ENCODE measurements around the gene SPEN.
A peak's percentile ranks its signal among the peaks of the same experiment; 100 is the strongest.

SPEN gene

DNA sequence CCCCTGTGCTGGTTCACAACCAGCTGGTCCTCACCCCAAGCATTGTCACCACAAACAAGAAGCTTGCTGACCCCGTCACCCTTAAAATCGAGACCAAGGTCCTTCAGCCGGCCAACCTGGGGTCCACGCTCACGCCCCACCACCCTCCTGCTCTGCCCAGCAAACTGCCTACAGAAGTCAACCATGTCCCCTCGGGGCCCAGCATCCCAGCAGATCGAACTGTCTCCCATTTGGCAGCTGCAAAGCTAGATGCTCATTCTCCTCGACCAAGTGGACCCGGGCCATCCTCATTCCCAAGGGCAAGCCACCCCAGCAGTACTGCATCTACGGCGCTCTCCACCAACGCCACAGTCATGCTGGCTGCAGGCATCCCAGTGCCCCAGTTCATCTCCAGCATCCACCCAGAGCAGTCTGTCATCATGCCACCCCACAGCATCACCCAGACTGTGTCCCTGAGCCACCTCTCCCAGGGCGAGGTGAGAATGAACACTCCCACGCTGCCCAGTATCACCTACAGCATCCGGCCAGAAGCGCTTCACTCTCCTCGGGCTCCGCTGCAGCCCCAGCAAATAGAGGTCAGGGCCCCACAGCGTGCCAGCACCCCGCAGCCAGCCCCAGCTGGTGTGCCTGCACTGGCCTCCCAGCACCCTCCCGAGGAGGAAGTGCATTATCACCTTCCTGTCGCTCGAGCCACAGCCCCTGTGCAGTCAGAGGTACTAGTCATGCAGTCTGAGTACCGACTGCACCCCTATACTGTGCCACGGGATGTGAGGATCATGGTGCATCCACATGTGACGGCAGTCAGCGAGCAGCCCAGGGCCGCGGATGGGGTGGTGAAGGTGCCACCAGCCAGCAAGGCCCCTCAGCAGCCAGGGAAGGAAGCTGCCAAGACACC is 87.8 kb downstream of the SPEN start:
- no peak for DNase-seq (ENCODE audit: low read depth)

DNA sequence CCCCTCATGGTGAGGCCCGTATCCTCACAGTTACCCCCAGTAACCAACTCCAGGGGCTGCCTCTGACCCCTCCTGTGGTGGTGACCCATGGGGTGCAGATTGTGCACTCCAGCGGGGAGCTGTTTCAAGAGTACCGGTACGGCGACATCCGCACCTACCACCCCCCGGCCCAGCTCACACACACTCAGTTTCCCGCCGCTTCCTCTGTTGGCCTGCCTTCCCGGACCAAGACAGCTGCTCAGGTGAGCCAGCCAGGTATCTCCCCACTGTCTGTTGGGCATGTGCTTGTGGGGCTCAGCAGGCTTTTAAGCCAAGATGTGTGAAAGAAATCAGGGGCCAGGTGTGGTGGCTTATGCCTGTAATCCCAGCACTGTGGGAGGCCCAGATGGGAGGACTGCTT is 88.5 kb downstream of the SPEN start:
- DNase-seq (ENCODE audit: low read depth): no peak

GRCh38 chr1:15937146-15937545 is 89.6 kb downstream of the SPEN start:
- DNase-seq (ENCODE audit: low read depth): no peak

GRCh38 chr1:15937706-15938168 is 90.2 kb downstream of the SPEN start:
- DNase-seq (ENCODE audit: low read depth): peak; percentile 24

- no peak for DNase-seq (ENCODE audit: low read depth)
Measured at GRCh38 chr1:15938628-15939161, 91.2 kb downstream of the SPEN start.

GRCh38 chr1:15939181-15940109 is 91.9 kb downstream of the SPEN start:
- DNase-seq (ENCODE audit: low read depth): peak; percentile 19

DNA sequence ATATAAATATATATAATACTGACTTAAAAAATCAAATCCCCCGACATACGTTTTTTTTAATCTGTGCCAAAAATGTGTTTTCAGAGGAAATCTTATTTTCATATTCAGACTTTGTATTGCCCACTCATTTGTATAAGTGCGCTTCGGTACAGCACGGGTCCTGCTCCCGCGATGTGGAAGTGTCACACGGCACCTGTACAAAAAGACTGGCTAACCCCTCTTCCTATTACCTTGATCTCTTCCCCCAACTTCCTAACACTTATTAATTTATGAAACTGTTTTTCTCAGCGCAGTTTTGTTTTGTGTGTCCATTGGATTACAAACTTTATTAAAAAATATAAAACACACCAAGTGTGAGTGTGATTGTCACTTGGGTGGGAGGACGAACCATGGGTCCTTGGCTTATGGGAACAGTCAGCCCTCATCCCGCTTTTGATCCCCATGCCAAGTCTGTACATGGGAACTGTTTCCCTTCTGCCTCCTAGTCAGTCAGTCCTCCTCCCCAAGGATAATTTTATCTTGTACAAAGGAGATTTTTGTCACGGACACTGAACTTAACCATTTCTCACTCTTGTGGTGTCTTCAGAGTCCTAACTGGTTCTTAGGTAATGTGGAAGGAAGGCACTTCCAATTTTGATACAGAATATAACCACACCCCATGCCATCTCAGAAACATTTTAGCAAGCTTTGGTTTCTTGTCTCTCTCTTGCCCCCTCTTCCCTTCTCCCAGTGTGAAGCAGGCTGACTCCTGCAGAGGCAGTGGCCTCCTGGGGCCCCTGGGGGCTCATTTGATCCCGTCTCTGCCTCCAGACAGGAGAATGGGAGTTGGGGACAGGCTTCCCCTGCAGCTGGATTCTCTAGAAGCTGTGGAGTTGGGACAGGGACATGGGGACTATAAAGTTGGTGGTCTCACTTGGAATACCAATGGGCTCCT is 92.9 kb downstream of the SPEN start:
- DNase-seq (ENCODE audit: low read depth): no peak

GRCh38 chr1:15941044-15941840 is 93.7 kb downstream of the SPEN start:
- DNase-seq (ENCODE audit: low read depth): no peak

- no peak for DNase-seq (ENCODE audit: low read depth)
Measured at GRCh38 chr1:15941899-15942660, 94.6 kb downstream of the SPEN start.

GRCh38 chr1:15942661-15943327 is 95.3 kb downstream of the SPEN start:
- no peak for DNase-seq (ENCODE audit: low read depth)

DNA sequence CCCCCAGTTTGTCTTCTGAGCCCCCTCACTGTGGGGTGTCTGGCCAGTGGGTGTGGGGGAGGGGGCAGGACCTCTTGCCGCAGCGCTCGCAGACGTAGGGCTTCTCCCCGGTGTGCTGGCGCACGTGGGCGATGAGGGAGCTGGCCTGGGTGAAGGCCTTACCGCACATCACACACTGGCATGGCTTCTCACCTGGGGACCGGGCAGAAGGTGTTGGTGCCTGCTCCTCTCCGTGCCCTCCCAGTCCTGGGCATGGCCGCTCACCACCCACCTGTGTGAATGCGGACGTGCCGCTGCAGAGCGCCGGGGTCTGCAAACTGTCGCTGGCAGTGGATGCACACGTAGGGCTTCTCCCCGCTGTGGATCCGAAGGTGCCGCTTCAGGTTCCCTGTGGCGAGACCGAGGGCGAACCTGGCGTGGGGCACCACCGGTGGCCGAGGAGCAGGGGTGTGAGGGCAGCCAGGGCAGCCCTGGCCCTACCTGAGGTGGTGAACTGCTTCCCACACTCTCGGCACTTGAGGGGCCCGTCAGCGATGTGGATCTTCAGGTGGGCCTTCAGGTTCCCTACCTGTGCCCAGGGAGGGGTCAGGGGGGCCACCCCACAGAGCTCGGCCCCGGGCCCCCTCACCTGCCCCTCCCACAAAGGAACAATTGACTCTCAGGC is 96.0 kb downstream of the SPEN start:
- no peak for DNase-seq (ENCODE audit: low read depth)

- no peak for DNase-seq (ENCODE audit: low read depth)
Measured at GRCh38 chr1:15943992-15944307, 96.4 kb downstream of the SPEN start.

- DNase-seq (ENCODE audit: low read depth): no peak
Measured at GRCh38 chr1:15944308-15945010, 97.0 kb downstream of the SPEN start.

DNA sequence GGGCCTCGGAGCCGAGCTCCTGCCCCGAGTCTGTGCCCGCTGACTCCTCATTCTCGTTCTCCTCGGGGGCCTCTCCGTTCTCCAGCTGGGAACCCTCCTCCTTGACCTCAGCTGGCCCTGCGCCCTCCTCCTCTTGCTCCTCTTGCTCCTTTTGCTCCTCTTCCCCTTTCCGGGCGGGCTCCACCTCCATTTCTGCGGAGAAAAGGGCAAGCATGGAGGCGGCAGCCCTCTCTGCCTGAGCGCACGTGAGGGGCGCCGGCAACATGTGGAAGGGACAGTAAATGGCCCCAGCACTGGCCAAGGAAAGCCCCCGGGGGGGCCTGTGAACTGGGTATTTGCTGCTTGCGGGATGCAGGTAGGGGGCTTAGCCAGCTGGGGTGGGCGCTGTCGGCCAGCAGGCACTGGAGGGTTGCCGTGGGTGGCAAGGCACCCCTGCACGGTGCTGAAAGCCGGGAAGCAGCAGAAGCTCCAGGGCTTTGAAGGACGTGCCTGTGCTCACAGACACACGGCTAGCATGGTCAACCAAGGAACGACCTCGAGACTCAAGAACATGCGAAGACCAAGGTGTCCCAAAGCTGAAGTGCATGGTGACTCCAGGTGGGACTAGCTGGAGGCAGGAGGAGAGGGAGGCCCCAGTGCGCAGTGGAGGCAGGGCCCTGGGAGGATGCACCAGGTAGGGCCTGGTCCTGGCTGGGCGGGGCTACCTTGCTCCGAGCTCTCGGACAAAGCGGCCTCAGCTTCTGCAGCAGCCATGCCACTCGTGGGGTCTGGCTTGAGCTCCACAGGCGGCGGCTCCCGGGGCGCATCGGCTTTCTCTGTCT is 97.7 kb downstream of the SPEN start:
- DNase-seq (ENCODE audit: low read depth): no peak

- no peak for DNase-seq (ENCODE audit: low read depth)
Measured at GRCh38 chr1:15945832-15946448, 98.4 kb downstream of the SPEN start.

DNA sequence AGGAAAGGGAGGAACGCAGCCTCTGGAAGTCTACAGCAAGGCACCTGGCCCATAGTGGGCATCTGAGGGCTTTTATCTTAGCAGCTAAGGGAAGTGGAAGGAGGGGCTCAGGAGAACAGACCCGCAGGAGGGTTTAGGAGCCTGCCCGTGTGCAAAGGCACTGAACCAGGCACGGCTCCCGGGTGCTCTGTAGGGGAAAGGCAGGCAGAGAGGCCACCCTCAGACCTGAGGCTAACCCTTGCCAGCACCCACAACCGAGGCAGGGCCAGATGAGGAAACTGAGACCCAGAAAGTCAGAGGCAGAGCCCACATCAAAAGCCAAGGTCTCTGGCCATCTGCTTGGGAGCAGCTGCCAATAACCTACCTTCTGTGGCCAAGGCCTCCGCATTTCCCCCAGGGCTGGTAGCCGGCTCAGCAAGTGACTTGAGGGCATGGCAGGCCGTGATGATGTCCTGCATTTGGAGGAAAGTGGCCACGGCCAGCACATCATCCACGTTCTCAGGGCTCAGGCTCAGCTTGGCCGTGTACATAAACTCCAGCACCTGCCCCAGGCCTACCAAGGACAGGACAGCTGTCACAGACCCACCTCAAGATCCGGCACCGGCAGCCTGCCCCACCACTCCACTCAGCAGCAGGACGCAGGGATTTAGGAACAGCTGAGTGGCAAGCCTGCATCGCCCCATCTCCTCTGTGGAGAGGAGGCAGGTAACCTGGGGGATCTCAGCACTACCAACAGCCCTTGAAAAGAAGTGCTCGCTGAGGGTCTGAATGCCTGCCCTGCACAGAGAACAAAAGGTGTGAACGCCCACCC is 99.3 kb downstream of the SPEN start:
- DNase-seq (ENCODE audit: low read depth): no peak

Measured in amniotic epithelial cell (primary cell).